ENCODE measurements around the gene LRP4.

DNA sequence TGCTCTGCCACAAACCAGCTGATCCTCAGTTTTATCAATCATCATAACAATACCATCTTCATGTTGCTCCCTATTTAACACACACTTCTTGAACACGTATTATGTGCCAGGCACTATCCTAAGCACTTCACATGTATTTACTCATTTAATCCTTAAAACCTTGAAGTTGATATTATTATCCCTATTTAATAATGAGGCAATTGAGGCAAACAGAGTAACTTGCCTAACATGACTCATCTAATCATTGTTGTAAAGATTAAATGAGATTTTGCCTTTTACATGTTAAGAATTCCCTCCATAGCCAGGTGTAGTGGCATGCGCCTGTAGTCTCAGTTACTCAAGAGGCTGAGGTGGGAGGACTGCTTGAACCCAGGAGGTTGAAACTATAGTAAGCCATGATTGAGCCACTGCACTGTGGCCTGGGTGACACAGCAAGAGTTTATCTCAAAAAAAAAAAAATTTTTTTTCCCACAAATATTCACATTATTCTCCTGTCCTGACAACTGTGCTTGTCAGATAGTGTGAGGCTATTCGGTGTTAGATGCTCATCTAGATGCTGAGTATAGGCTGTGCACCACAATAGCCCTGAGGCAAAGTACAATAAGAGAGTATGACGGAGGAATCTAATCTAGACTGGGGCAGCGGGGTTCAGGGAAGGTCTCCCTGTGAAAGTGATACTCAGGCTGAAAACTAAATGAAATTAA is 85.7 kb downstream of the LRP4 start:
- TF ChIP-seq, protein P1, sequence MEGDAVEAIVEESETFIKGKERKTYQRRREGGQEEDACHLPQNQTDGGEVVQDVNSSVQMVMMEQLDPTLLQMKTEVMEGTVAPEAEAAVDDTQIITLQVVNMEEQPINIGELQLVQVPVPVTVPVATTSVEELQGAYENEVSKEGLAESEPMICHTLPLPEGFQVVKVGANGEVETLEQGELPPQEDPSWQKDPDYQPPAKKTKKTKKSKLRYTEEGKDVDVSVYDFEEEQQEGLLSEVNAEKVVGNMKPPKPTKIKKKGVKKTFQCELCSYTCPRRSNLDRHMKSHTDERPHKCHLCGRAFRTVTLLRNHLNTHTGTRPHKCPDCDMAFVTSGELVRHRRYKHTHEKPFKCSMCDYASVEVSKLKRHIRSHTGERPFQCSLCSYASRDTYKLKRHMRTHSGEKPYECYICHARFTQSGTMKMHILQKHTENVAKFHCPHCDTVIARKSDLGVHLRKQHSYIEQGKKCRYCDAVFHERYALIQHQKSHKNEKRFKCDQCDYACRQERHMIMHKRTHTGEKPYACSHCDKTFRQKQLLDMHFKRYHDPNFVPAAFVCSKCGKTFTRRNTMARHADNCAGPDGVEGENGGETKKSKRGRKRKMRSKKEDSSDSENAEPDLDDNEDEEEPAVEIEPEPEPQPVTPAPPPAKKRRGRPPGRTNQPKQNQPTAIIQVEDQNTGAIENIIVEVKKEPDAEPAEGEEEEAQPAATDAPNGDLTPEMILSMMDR (IDR thresholded peaks at IDR 0.05 in 8 of 11, conservative IDR thresholded peaks at IDR 0.05 in 3 of 11), result no peak
- TF ChIP-seq POLR2A (IDR thresholded peaks at IDR 0.05), result no peak

All from spleen (tissue), 7 donors.